Measurements from ENCODE around the gene HILPDA. TPM values are rescaled to one million over a fixed set of nuclear protein-coding genes. Genes with fewer than 3 reads are reported as not detected.

The HILPDA gene
- total and polyA plus RNA-seq, 10 of the 15 experiments (the other 5 are each of a cell fraction or from before 2014, with no cell fraction given): 12.0 to 232 (median 26.4) TPM

DNA sequence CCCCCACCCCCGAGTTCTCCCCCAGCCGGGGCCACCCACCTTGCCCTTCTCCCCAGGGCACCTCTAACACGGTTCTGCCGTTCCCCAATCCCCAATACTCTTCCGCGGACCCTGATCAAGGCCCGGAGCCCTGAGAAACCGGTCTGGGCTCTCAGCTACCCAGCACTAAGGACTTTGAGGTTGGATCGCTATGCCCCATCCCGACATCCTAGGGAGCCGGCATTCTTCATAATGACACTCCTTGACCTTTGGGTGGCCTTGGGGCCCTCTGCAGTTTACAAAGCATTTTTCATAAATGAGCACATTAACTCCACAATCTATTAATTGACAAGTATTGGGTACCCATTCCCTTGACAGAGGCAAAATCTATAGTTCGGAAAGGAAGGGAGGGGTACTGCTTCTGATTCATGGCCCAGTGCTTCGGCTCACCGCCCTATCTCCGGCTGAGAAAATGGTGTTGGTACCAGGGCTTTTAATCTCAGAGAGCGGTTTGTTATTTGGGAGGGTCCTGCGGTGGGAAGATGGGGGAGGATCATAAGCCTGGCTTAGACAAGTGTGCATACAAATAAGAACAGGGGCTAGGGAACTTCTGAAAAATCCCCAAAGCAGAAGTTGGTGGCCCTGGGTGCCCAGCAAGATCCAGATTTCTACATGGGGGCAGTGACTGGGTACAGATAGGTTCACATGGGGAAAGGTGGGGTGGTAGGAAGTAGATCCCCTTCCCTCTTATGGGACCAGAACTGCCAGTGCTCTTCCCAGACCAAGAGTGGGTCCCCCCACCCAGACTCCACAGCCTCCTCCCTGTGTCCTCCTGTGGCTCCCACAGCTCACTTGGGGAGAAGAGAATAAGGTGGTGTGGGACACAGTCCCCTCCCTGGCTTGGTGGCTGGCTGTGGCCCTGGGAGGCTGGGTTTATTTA, 49.1 kb upstream of the HILPDA start:
- intact Hi-C loops (cut with micrococcal nuclease; ENCODE audit: unreplicated experiment) (no loop called here), in situ Hi-C loops (cut with MboI) (no loop called here)
- FAIRE-seq (no peak), DNase-seq (ENCODE audit: low read depth, low spot score) (no peak), ATAC-seq (no peak)
- H3K9ac ChIP-seq (ENCODE audit: control insufficient read depth, insufficient read depth, low read length): no peak overlapping the region
- ChIA-PET SMC1A (ENCODE audit: uncharacterized antibody, unreplicated experiment) (interaction anchor here (1.1 to 5.8 kb wide), 3 partner anchors 9 to 19 kb away, joined by 3 to 43 read pairs (median 12); no protein-coding TSS in a partner anchor), RAD21 (ENCODE audit: unreplicated experiment) (interaction anchor here (1.0 to 4.9 kb wide), 2 partner anchors 20 to 23 kb away, joined by 3 to 23 read pairs; no protein-coding TSS in a partner anchor), POLR2A (no interaction called here), CTCF (interaction anchor here (0.9 to 23.9 kb wide), 3 partner anchors 10 to 25 kb away, joined by 3 to 458 read pairs (median 3); no protein-coding TSS in a partner anchor)
- no peak overlapping the region for H3K4me3 ChIP-seq
- no peak overlapping the region for H2AFZ ChIP-seq (ENCODE audit: control insufficient read depth, low read depth, low read length)
- no peak overlapping the region for H3K27ac ChIP-seq (ENCODE audit: control insufficient read depth, insufficient read depth)
- no peak for TF ChIP-seq GATAD2B (conservative IDR thresholded peaks at IDR 0.05; ENCODE audit: low read depth)
- no peak for TF ChIP-seq EGR1 (IDR thresholded peaks at IDR 0.05; ENCODE audit: borderline replicate concordance in 1 of 2, low read depth in 2 of 2, low read length in 2 of 2)
- TF ChIP-seq NR2F1 (conservative IDR thresholded peaks at IDR 0.05): 0 out of 2 replicates have a peak, but pooled peaks have one; percentile 29
- H3K9me3 ChIP-seq (replicated peaks; ENCODE audit: control insufficient read depth, insufficient read depth, low read length): no peaks in the 10 kb centered on the region
- H3K79me2 ChIP-seq (ENCODE audit: control insufficient read depth, insufficient read depth, low read length): peaks cover 12% of the 10 kb centered on the region
- H4K20me1 ChIP-seq (ENCODE audit: control insufficient read depth, insufficient read depth): no peaks in the 10 kb centered on the region
- no TSS peak for BruUV-seq (replicated peaks)
- no peaks in the 10 kb centered on the region for H3K36me3 ChIP-seq (ENCODE audit: control insufficient read depth in 2 of 2, insufficient read depth in 2 of 2, low read length in 1 of 2)
- H3K4me2 ChIP-seq (ENCODE audit: control insufficient read depth, insufficient read depth): 0 out of 2 replicates have a peak overlapping the region, but pooled peaks have one; percentile 13
- H3K4me1 ChIP-seq (ENCODE audit: control insufficient read depth, insufficient read depth, low read length): peaks cover 14% of the 10 kb centered on the region
- WGBS (ENCODE audit: insufficient coverage, insufficient replicate concordance, low lambda C conversion rate, missing lambda C conversion rate): 44% methylated on average over 14 of the region's 17 CpGs
- no peaks in the 10 kb centered on the region; a peak in 1 of 4 replicates for H3K27me3 ChIP-seq (replicated peaks in 1 of 2; ENCODE audit: control insufficient read depth in 2 of 2, insufficient read depth in 2 of 2, low read length in 1 of 2)

DNA sequence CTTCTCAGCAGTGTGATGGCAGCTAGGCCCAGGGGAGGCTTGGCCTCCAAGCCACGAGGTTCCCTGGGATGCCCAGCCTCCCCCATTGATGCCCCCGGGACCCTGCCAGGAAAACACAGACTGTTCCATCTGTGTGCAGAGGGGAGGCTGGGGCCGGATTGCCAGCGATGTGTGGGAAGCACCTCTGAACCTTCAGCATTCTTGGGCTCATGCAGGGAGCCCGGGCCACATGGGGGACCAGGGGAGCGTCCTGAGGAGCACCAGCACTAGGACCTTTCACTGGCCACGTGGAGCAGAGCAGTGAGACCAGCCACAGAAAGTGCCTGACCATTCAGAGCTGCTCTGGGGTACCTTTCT, 48.5 kb upstream of the HILPDA start:
- no peak overlapping the region for H3K4me2 ChIP-seq (ENCODE audit: control insufficient read depth, insufficient read depth)
- H3K9ac ChIP-seq (ENCODE audit: control insufficient read depth, insufficient read depth, low read length): no peak overlapping the region
- peaks cover 12% of the 10 kb centered on the region for H3K79me2 ChIP-seq (ENCODE audit: control insufficient read depth, insufficient read depth, low read length)
- peaks cover 14% of the 10 kb centered on the region for H3K4me1 ChIP-seq (ENCODE audit: control insufficient read depth, insufficient read depth, low read length)
- in situ Hi-C loops (cut with MboI) (no loop called here), intact Hi-C loops (cut with micrococcal nuclease; ENCODE audit: unreplicated experiment) (no loop called here)
- H3K27ac ChIP-seq (ENCODE audit: control insufficient read depth, insufficient read depth): no peak overlapping the region
- no peak overlapping the region for H2AFZ ChIP-seq (ENCODE audit: control insufficient read depth, low read depth, low read length)
- H3K27me3 ChIP-seq (replicated peaks in 1 of 2; ENCODE audit: control insufficient read depth in 2 of 2, insufficient read depth in 2 of 2, low read length in 1 of 2): no peaks in the 10 kb centered on the region; a peak in 1 of 4 replicates
- WGBS (ENCODE audit: insufficient coverage, insufficient replicate concordance, low lambda C conversion rate, missing lambda C conversion rate): 37% methylated on average over 7 of the region's 7 CpGs
- POLR2A ChIA-PET: no interaction called here
- no peaks in the 10 kb centered on the region for H3K9me3 ChIP-seq (replicated peaks; ENCODE audit: control insufficient read depth, insufficient read depth, low read length)
- no peaks in the 10 kb centered on the region for H4K20me1 ChIP-seq (ENCODE audit: control insufficient read depth, insufficient read depth)
- SMC1A ChIA-PET (ENCODE audit: uncharacterized antibody, unreplicated experiment): interaction anchor here (1.1 to 2.4 kb wide), 3 partner anchors 9 to 28 kb away, joined by 3 to 12 read pairs (median 3); no protein-coding TSS in a partner anchor
- H3K4me3 ChIP-seq: no peak overlapping the region
- no peak for ATAC-seq
- RAD21 ChIA-PET (ENCODE audit: unreplicated experiment): interaction anchor here (1.0 to 4.9 kb wide), 4 partner anchors 8 to 477 kb away, joined by 3 to 23 read pairs (median 3); no protein-coding TSS in a partner anchor
- H3K36me3 ChIP-seq (ENCODE audit: control insufficient read depth in 2 of 2, insufficient read depth in 2 of 2, low read length in 1 of 2): no peaks in the 10 kb centered on the region
- CTCF ChIA-PET: interaction anchor here (1.2 to 23.9 kb wide), 2 partner anchors 21 to 26 kb away, joined by 3 to 458 read pairs; no protein-coding TSS in a partner anchor
- no peak for DNase-seq (ENCODE audit: low read depth, low spot score)
- no peak for FAIRE-seq
- no TSS peak for BruUV-seq (replicated peaks)
- TF ChIP-seq MYB (IDR thresholded peaks at IDR 0.05; ENCODE audit: borderline replicate concordance, low read depth, low read length) (no peak), SMARCA5 (IDR thresholded peaks at IDR 0.05) (no peak), ZSCAN29 (IDR thresholded peaks at IDR 0.05) (no peak)
- TF ChIP-seq, protein P1, sequence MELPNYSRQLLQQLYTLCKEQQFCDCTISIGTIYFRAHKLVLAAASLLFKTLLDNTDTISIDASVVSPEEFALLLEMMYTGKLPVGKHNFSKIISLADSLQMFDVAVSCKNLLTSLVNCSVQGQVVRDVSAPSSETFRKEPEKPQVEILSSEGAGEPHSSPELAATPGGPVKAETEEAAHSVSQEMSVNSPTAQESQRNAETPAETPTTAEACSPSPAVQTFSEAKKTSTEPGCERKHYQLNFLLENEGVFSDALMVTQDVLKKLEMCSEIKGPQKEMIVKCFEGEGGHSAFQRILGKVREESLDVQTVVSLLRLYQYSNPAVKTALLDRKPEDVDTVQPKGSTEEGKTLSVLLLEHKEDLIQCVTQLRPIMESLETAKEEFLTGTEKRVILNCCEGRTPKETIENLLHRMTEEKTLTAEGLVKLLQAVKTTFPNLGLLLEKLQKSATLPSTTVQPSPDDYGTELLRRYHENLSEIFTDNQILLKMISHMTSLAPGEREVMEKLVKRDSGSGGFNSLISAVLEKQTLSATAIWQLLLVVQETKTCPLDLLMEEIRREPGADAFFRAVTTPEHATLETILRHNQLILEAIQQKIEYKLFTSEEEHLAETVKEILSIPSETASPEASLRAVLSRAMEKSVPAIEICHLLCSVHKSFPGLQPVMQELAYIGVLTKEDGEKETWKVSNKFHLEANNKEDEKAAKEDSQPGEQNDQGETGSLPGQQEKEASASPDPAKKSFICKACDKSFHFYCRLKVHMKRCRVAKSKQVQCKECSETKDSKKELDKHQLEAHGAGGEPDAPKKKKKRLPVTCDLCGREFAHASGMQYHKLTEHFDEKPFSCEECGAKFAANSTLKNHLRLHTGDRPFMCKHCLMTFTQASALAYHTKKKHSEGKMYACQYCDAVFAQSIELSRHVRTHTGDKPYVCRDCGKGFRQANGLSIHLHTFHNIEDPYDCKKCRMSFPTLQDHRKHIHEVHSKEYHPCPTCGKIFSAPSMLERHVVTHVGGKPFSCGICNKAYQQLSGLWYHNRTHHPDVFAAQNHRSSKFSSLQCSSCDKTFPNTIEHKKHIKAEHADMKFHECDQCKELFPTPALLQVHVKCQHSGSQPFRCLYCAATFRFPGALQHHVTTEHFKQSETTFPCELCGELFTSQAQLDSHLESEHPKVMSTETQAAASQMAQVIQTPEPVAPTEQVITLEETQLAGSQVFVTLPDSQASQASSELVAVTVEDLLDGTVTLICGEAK (IDR thresholded peaks at IDR 0.05; ENCODE audit: borderline replicate concordance): no peak
- TF ChIP-seq, protein P2, sequence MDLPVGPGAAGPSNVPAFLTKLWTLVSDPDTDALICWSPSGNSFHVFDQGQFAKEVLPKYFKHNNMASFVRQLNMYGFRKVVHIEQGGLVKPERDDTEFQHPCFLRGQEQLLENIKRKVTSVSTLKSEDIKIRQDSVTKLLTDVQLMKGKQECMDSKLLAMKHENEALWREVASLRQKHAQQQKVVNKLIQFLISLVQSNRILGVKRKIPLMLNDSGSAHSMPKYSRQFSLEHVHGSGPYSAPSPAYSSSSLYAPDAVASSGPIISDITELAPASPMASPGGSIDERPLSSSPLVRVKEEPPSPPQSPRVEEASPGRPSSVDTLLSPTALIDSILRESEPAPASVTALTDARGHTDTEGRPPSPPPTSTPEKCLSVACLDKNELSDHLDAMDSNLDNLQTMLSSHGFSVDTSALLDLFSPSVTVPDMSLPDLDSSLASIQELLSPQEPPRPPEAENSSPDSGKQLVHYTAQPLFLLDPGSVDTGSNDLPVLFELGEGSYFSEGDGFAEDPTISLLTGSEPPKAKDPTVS (IDR thresholded peaks at IDR 0.05; ENCODE audit: low read depth, low read length): no peak

Data from GM12878 (cell line).